ENCODE data around the gene FRMPD1.

DNA sequence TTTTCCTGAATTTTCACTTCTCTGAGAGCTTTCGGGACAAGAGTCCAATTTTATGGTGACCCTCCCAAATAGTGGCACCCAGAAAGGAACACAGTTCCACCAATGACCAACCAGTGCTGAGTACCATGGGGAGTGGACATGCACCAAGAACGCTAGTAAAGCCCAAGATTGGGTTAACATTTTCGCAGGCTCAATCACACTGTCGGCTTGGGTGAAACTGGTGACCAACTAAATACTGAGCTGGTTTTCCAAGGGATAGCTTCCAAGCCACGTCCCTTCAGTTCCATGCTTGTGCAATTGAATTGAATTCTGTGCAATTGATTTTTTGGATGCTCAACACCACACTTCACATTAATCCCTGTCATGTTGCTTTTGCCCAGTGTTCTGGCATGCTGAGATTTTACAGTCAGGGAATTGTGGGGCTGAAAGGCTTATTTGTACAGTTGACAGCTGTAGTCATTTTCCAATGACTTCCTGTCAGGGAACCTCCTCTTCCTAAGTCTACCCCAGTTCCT is 65.3 kb downstream of the FRMPD1 start:
- TF ChIP-seq POLR2AphosphoS5 (IDR thresholded peaks at IDR 0.05; ENCODE audit: borderline replicate concordance, low read depth, low read length) (no peak), EZH2 (IDR thresholded peaks at IDR 0.05) (no peak)

All from SK-N-MC (cell line).